IMR-90 (cell line): ENCODE measurements around the gene PTPRN2. TPM values are rescaled to one million over a fixed set of nuclear protein-coding genes. Genes with fewer than 3 reads are reported as not detected.

Experiments
- ATAC-seq: fragments of 200-7000 bp; cut with Tn5 transposase; 2 replicates; pipeline ENCODE4 v1.9.1; 2020; ENCODE audit warnings: low read depth, mild to moderate bottlenecking, moderate library complexity
- BruUV-seq: library from RNA; stranded (reverse); fragments of 400-500 nt; replicated peaks from 2 replicates; lab custom pipeline; 2021; lab: Mats Ljungman, UMichigan
- CTCF ChIA-PET: fragments of 300-600 bp; formaldehyde crosslinking; extraction: SDS; loops from one replicate; lab custom pipeline; 2021; ENCODE audit warnings: antibody characterized with exemption; lab: Yijun Ruan, JAX
- POLR2A ChIA-PET: fragments of 300-600 bp; sonication (Branson Sonifier 250); formaldehyde crosslinking; loops from one replicate; lab custom pipeline; 2022; ENCODE audit warnings: antibody characterized with exemption; ENCODE audit not compliant: unreplicated experiment; lab: Charles Lee
- DNase-seq: peaks from one replicate; pipeline ENCODE4 v3.0.0; 2013
- H2AFZ ChIP-seq: replicated peaks from 2 replicates; pipeline ENCODE3; 2013; ENCODE audit warnings: low read length, mild to moderate bottlenecking; ENCODE audit not compliant: poor library complexity
- H2AK5ac ChIP-seq: 2 replicates; pipeline ENCODE4 v1.6.1; 2013; ENCODE audit warnings: low read depth, low read length, inconsistent platforms
- H2AK9ac ChIP-seq: replicated peaks from 2 replicates; pipeline ENCODE3; 2013; ENCODE audit warnings: mild to moderate bottlenecking, low read depth, low read length, moderate library complexity; ENCODE audit not compliant: poor library complexity
- H2BK120ac ChIP-seq: 2 replicates; pipeline ENCODE4 v1.6.1; 2013; ENCODE audit warnings: low read depth, low read length, inconsistent platforms
- H2BK15ac ChIP-seq: 3 replicates; pipeline ENCODE4 v1.6.1; 2013; ENCODE audit warnings: low read depth, low read length, inconsistent platforms
- H2BK20ac ChIP-seq: 2 replicates; pipeline ENCODE4 v1.6.1; 2013; ENCODE audit warnings: low read depth, mild to moderate bottlenecking, inconsistent platforms, low read length, moderate library complexity
- H2BK5ac ChIP-seq: 2 replicates; pipeline ENCODE4 v1.6.1; 2013; ENCODE audit warnings: mild to moderate bottlenecking, low read depth, low read length, inconsistent platforms; ENCODE audit not compliant: poor library complexity, severe bottlenecking
- H3K14ac ChIP-seq: replicated peaks from 2 replicates; pipeline ENCODE4 v1.6.1; 2013; ENCODE audit warnings: low read depth, low read length, inconsistent platforms
- H3K18ac ChIP-seq: 2 replicates; pipeline ENCODE4 v1.6.1; 2013; ENCODE audit warnings: low read depth, low read length, control low read depth
- H3K23ac ChIP-seq: 2 replicates; pipeline ENCODE4 v1.6.1; 2013; ENCODE audit warnings: low read depth, low read length, inconsistent platforms
- H3K27ac ChIP-seq: 2 replicates; pipeline ENCODE4 v1.5.1; 2013; ENCODE audit warnings: mild to moderate bottlenecking, control low read depth, low read length; ENCODE audit not compliant: insufficient read depth
- H3K27me3 ChIP-seq: 2 replicates; pipeline ENCODE4 v1.6.1; 2013; ENCODE audit warnings: low read length; ENCODE audit not compliant: control insufficient read depth, insufficient read depth
- H3K36me3 ChIP-seq: 2 replicates; pipeline ENCODE4 v1.6.1; 2013; ENCODE audit warnings: low read length, mixed read lengths; ENCODE audit not compliant: control insufficient read depth, insufficient read depth
- H3K4ac ChIP-seq: 2 replicates; pipeline ENCODE4 v1.6.1; 2013; ENCODE audit warnings: low read depth, low read length, inconsistent platforms
- H3K4me1 ChIP-seq: 2 replicates; pipeline ENCODE4 v1.6.1; 2013; ENCODE audit warnings: low read length, mixed read lengths; ENCODE audit not compliant: control insufficient read depth, insufficient read depth
- H3K4me2 ChIP-seq: 2 replicates; pipeline ENCODE4 v1.6.1; 2013; ENCODE audit warnings: low read depth, mild to moderate bottlenecking, control low read depth, low read length, moderate library complexity
- H3K4me3 ChIP-seq: 2 replicates; pipeline ENCODE4 v1.5.1; 2013; ENCODE audit warnings: low read depth, mild to moderate bottlenecking, control low read depth, low read length, moderate library complexity; ENCODE audit not compliant: insufficient read depth
- H3K56ac ChIP-seq: 2 replicates; pipeline ENCODE4 v1.6.1; 2013; ENCODE audit warnings: low read length, inconsistent platforms; ENCODE audit not compliant: insufficient read depth; ENCODE audit errors: extremely low read depth
- H3K79me1 ChIP-seq, 2 experiments: 2 replicates each; pipeline ENCODE4 v1.6.1; 2013; ENCODE audit warnings: low read length in 2 of 2, inconsistent platforms in 1 of 2, low read depth in 1 of 2
- H3K9ac ChIP-seq: 2 replicates; pipeline ENCODE4 v1.6.1; 2013; ENCODE audit warnings: low read depth, low read length, control low read depth
- H3K9me1 ChIP-seq: 2 replicates; pipeline ENCODE4 v1.6.1; 2013; ENCODE audit warnings: low read length, inconsistent platforms; ENCODE audit not compliant: insufficient read depth
- H3K9me3 ChIP-seq: 2 replicates; pipeline ENCODE4 v1.6.1; 2013; ENCODE audit warnings: low read length; ENCODE audit not compliant: control insufficient read depth, insufficient read depth
- H4K20me1 ChIP-seq: 2 replicates; pipeline ENCODE4 v1.6.1; 2013; ENCODE audit warnings: low read length, inconsistent platforms; ENCODE audit not compliant: insufficient read depth
- H4K5ac ChIP-seq: 2 replicates; pipeline ENCODE4 v1.6.1; 2013; ENCODE audit warnings: mild to moderate bottlenecking, low read depth, low read length, control low read depth
- H4K8ac ChIP-seq, 2 experiments: 2 replicates each; pipeline ENCODE4 v1.6.1; 2013; ENCODE audit warnings: low read depth in 2 of 2, low read length in 2 of 2, control low read depth in 1 of 2, inconsistent platforms in 1 of 2
- H4K91ac ChIP-seq: 2 replicates; pipeline ENCODE4 v1.6.1; 2013; ENCODE audit warnings: low read depth, low read length, inconsistent platforms; ENCODE audit not compliant: insufficient read depth
- BHLHE40 ChIP-seq: fragments of 150-350 bp; IDR thresholded peaks from 2 replicates; pipeline ENCODE4 v1.6.1; 2016; ENCODE audit warnings: mild to moderate bottlenecking, low read depth, low read length
- CHD1 ChIP-seq: IDR thresholded peaks from 2 replicates; pipeline ENCODE4 v1.6.1; 2012; ENCODE audit warnings: low read depth, low read length, improper control_type of control experiment
- MAFK ChIP-seq: IDR thresholded peaks from 2 replicates; pipeline ENCODE4 v1.6.1; 2012; ENCODE audit warnings: low read depth, low read length, improper control_type of control experiment
- MAZ ChIP-seq: IDR thresholded peaks from 2 replicates; pipeline ENCODE4 v1.6.1; 2012; ENCODE audit warnings: low read depth, mild to moderate bottlenecking, low read length, improper control_type of control experiment, moderate library complexity, borderline replicate concordance
- MXI1 ChIP-seq: IDR thresholded peaks from 2 replicates; pipeline ENCODE4 v1.6.1; 2012; ENCODE audit warnings: low read depth, mild to moderate bottlenecking, low read length, moderate library complexity, borderline replicate concordance
- NFE2L2 ChIP-seq: fragments of 150-350 bp; IDR thresholded peaks from 2 replicates; pipeline ENCODE4 v1.6.1; 2016; ENCODE audit warnings: low read depth, mild to moderate bottlenecking, low read length
- POLR2A ChIP-seq: IDR thresholded peaks from 2 replicates; pipeline ENCODE4 v1.6.1; 2012; ENCODE audit warnings: mild to moderate bottlenecking, low read depth, low read length
- RCOR1 ChIP-seq: IDR thresholded peaks from 2 replicates; pipeline ENCODE4 v1.6.1; 2012; ENCODE audit warnings: mild to moderate bottlenecking, low read length, improper control_type of control experiment; ENCODE audit not compliant: insufficient replicate concordance
- RFX5 ChIP-seq: IDR thresholded peaks from 2 replicates; pipeline ENCODE4 v1.8.0; 2012; ENCODE audit warnings: low read depth, mild to moderate bottlenecking, low read length, moderate library complexity
- SMC3 ChIP-seq: fragments of 150-350 bp; IDR thresholded peaks from 2 replicates; pipeline ENCODE4 v1.6.1; 2016; ENCODE audit warnings: low read depth, mild to moderate bottlenecking, antibody characterized with exemption, low read length, moderate library complexity
- WGBS, 2 experiments: methylation state at CpG; one replicate each; pipeline versions ENCODE4 v1.1.5 to v1.1.7; 2013; ENCODE audit warnings: missing lambda C conversion rate in 2 of 2; ENCODE audit not compliant: insufficient read length in 1 of 2; ENCODE audit errors: extremely low coverage in 2 of 2; 5-methylcytosine and 5-hydroxymethylcytosine counted together
- dilution Hi-C: fragments of 300-500 bp; cut with HindIII; formaldehyde crosslinking; loops from one replicate; pipeline ENCODE4 v1.14.3; 2018; ENCODE audit warnings: low sequenced_read_pairs; ENCODE audit not compliant: unreplicated experiment
- in situ Hi-C: fragments of 300-500 bp; cut with MboI; formaldehyde crosslinking; loops from 3 replicates; pipeline ENCODE4 v1.14.3; 2019; ENCODE audit warnings: low sequenced_read_pairs, inconsistent platforms, mixed read lengths
- intact Hi-C: fragments of 100-400 bp; cut with micrococcal nuclease; formaldehyde crosslinking; loops from 2 replicates; pipeline ENCODE4 v1.10.0; 2022
- polyA plus RNA-seq, 3 experiments: library from polyadenylated mRNA; depleted of rRNA; stranded (reverse); fragments of >200 nt; gene quantifications; 2 replicates each; pipeline ENCODE4 v1.2.3, GENCODE V29; 2012; ENCODE audit warnings: low replicate concordance in 1 of 3
- total RNA-seq: library from RNA; depleted of rRNA; stranded (reverse); fragments of >200 nt; gene quantifications from 2 replicates; pipeline ENCODE4 v1.2.3, GENCODE V29; 2012
- TF ChIP-seq, protein P1 (sequence below): fragments of 150-350 bp; IDR thresholded peaks from 2 replicates; pipeline ENCODE4 v1.6.1; 2017; ENCODE audit warnings: mild to moderate bottlenecking, antibody characterized with exemption, low read length, low read depth
- TF ChIP-seq, protein P2 (sequence below): conservative IDR thresholded peaks from 2 replicates; pipeline ENCODE4 v1.5.1; 2012; ENCODE audit warnings: mild to moderate bottlenecking, low read depth, low read length, improper control_type of control experiment

Gene PTPRN2
- total and polyA plus RNA-seq, 2 of the 4 experiments (the other 2 are of a cell fraction) = 0.03 TPM; not detected in 1

DNA sequence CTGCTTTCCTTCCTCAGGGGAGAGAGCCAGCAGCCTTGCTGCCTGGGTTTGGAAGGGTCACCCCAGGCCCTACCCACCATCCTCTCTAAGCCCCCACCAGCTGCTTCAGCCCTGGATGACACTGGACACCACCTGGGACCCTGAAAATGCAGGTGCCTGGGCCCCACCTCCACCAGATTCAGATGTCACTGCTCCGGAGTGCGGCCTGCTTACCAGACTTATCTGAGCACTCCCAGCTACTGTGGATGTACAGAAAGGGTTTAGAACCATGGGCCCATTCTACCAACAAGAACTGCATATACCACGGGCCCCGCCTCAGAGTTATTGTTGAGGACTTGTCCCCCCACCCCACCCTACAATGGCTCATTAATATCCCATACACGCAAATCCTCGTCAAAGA, 172.3 kb downstream of the PTPRN2 start:
- in situ Hi-C loops (no loop called here), dilution Hi-C loops (no loop called here), intact Hi-C loops (no loop called here)
- no peaks in the 10 kb centered on the region for H3K79me1 ChIP-seq
- H3K27ac ChIP-seq = no peak overlapping the region
- H3K27me3 ChIP-seq = no peaks in the 10 kb centered on the region
- H3K4me3 ChIP-seq = no peak overlapping the region
- POLR2A ChIA-PET = no interaction called here
- H4K20me1 ChIP-seq = no peaks in the 10 kb centered on the region
- no peaks in the 10 kb centered on the region for H3K36me3 ChIP-seq
- 100% methylated on average over 2 of the region's 6 CpGs; no CpG with 5 or more reads in 1 of the 2 experiments for WGBS, 2 experiments
- no peak overlapping the region for H2AK9ac ChIP-seq
- no peak overlapping the region for H2AFZ ChIP-seq
- no peak overlapping the region for H3K23ac ChIP-seq
- peaks cover 64% of the 10 kb centered on the region for H3K9me3 ChIP-seq
- no peak overlapping the region for H3K9ac ChIP-seq
- CTCF ChIA-PET = interaction anchor here (0.6 kb wide), 1 partner anchor 61 kb away, joined by 3 read pairs; no protein-coding TSS in a partner anchor
- DNase-seq (no peak), ATAC-seq (no peak)
- H3K4me1 ChIP-seq = no peaks in the 10 kb centered on the region
- no peak overlapping the region for H2BK20ac ChIP-seq
- no peak overlapping the region for H3K4ac ChIP-seq
- H2BK5ac ChIP-seq = no peak overlapping the region
- H2BK120ac ChIP-seq = no peak overlapping the region
- no peaks in the 10 kb centered on the region for H3K9me1 ChIP-seq
- H4K91ac ChIP-seq = no peak overlapping the region
- H3K56ac ChIP-seq = no peak overlapping the region
- no peak overlapping the region for H2AK5ac ChIP-seq
- no peak for TF ChIP-seq MAFK
- TF ChIP-seq CHD1 = no peak
- TF ChIP-seq RCOR1 = no peak
- TF ChIP-seq SMC3 = no peak
- no peak for TF ChIP-seq RFX5
- no peak for TF ChIP-seq MXI1
- TF ChIP-seq NFE2L2 = no peak
- no peak for TF ChIP-seq MAZ
- TF ChIP-seq BHLHE40 = no peak
- TF ChIP-seq, protein P1, sequence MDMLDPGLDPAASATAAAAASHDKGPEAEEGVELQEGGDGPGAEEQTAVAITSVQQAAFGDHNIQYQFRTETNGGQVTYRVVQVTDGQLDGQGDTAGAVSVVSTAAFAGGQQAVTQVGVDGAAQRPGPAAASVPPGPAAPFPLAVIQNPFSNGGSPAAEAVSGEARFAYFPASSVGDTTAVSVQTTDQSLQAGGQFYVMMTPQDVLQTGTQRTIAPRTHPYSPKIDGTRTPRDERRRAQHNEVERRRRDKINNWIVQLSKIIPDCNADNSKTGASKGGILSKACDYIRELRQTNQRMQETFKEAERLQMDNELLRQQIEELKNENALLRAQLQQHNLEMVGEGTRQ = no peak
- TF ChIP-seq, protein P2, sequence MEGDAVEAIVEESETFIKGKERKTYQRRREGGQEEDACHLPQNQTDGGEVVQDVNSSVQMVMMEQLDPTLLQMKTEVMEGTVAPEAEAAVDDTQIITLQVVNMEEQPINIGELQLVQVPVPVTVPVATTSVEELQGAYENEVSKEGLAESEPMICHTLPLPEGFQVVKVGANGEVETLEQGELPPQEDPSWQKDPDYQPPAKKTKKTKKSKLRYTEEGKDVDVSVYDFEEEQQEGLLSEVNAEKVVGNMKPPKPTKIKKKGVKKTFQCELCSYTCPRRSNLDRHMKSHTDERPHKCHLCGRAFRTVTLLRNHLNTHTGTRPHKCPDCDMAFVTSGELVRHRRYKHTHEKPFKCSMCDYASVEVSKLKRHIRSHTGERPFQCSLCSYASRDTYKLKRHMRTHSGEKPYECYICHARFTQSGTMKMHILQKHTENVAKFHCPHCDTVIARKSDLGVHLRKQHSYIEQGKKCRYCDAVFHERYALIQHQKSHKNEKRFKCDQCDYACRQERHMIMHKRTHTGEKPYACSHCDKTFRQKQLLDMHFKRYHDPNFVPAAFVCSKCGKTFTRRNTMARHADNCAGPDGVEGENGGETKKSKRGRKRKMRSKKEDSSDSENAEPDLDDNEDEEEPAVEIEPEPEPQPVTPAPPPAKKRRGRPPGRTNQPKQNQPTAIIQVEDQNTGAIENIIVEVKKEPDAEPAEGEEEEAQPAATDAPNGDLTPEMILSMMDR = no peak
- TF ChIP-seq POLR2A = no peak
- no peak overlapping the region for H2BK15ac ChIP-seq
- no peak overlapping the region for H3K14ac ChIP-seq
- no TSS peak for BruUV-seq
- H3K4me2 ChIP-seq = no peak overlapping the region
- no peak overlapping the region for H4K5ac ChIP-seq
- no peak overlapping the region for H4K8ac ChIP-seq
- H3K18ac ChIP-seq = no peak overlapping the region
